HG03378 (cell line): ENCODE measurements around the gene ALDH1L1.
"Not testable (repeated sequence)": the region's sequence is repeated elsewhere in the genome, so short reads cannot be mapped to it uniquely, and the experiment has no call there.

Experiments
- ATAC-seq: cut with Tn5 transposase; IDR thresholded peaks from one replicate; pipeline ENCODE4 v1.9.1; 2021; ENCODE audit warnings: mild to moderate bottlenecking, moderate library complexity; ENCODE audit not compliant: unreplicated experiment

The ALDH1L1 gene

GRCh38 chr3:126085841-126086240 is 94.5 kb downstream of the ALDH1L1 start:
- ATAC-seq = no peak

GRCh38 chr3:126085276-126085675 is 95.1 kb downstream of the ALDH1L1 start:
- no peak for ATAC-seq

GRCh38 chr3:126084768-126085180 is 95.6 kb downstream of the ALDH1L1 start:
- no peak for ATAC-seq

GRCh38 chr3:126083913-126084767 is 96.2 kb downstream of the ALDH1L1 start, which contains the start of gene SLC41A3:
TSS of gene SLC41A3 (minus strand) at chr3:126084124. CDS start at chr3:126068219, 15,905 bp downstream.
- peak; percentile 67 for ATAC-seq

GRCh38 chr3:126083511-126083912 is 96.9 kb downstream of the ALDH1L1 start:
- no peak for ATAC-seq

- ATAC-seq = no peak
Observed at GRCh38 chr3:126083138-126083445, 97.3 kb downstream of the ALDH1L1 start.

GRCh38 chr3:126082362-126083137 is 97.8 kb downstream of the ALDH1L1 start:
- ATAC-seq = no peak

GRCh38 chr3:126081618-126082361 is 98.6 kb downstream of the ALDH1L1 start:
- ATAC-seq = no peak

- ATAC-seq = no peak
Observed at GRCh38 chr3:126080970-126081369, 99.4 kb downstream of the ALDH1L1 start.

GRCh38 chr3:126078866-126079265 is 101.5 kb downstream of the ALDH1L1 start:
- no peak for ATAC-seq

- no peak for ATAC-seq
Observed at GRCh38 chr3:126077754-126078153, 102.6 kb downstream of the ALDH1L1 start.

- ATAC-seq = no peak
Observed at GRCh38 chr3:126076140-126076539, 104.2 kb downstream of the ALDH1L1 start.

GRCh38 chr3:126070146-126070545 is 110.2 kb downstream of the ALDH1L1 start:
- no peak for ATAC-seq

- ATAC-seq = no peak
Observed at GRCh38 chr3:126067959-126068358, 112.4 kb downstream of the ALDH1L1 start.

GRCh38 chr3:126066676-126067075 is 113.7 kb downstream of the ALDH1L1 start:
- ATAC-seq = not testable (repeated sequence)

- ATAC-seq = no peak
Observed at GRCh38 chr3:126065876-126066275, 114.5 kb downstream of the ALDH1L1 start.

- no peak for ATAC-seq
Observed at GRCh38 chr3:126064627-126065258, 115.6 kb downstream of the ALDH1L1 start.

- ATAC-seq = no peak
Observed at GRCh38 chr3:126063358-126063965, 116.9 kb downstream of the ALDH1L1 start.

GRCh38 chr3:126061301-126062032 is 118.9 kb downstream of the ALDH1L1 start:
- no peak for ATAC-seq
